Uterus (tissue), 4 donors: ENCODE data around the gene CLDN20. TPM values are rescaled to one million over a fixed set of nuclear protein-coding genes. Genes with fewer than 3 reads are reported as not detected.

Source experiments
- DNase-seq, 2 donors: peaks; one replicate each; pipeline ENCODE4 v3.0.0-alpha.2; 2019 to 2020
- H3K27ac ChIP-seq, 2 donors: fragments of 200-600 bp; sonication (generic); 1 replicate in 1 of 2; 2 replicates in 1 of 2; pipeline ENCODE4 v1.5.1; 2016 to 2018
- H3K27me3 ChIP-seq, 2 donors: fragments of 200-600 bp; sonication (generic); one replicate each; pipeline ENCODE4 v1.5.1; 2018 to 2019; ENCODE audit warnings: control low read depth in 1 of 2
- H3K36me3 ChIP-seq, 2 donors: fragments of 200-600 bp; sonication (generic); one replicate each; pipeline ENCODE4 v1.5.1; 2019; ENCODE audit warnings: control low read depth in 1 of 2
- H3K4me1 ChIP-seq, 2 donors: fragments of 200-600 bp; sonication (generic); one replicate each; pipeline ENCODE4 v1.5.1; 2018 to 2019; ENCODE audit warnings: control low read depth in 1 of 2
- H3K4me3 ChIP-seq, 2 donors: fragments of 200-600 bp; sonication (generic); 1 replicate in 1 of 2; 2 replicates in 1 of 2; pipeline ENCODE4 v1.5.1; 2018 to 2019; ENCODE audit warnings: mild to moderate bottlenecking in 1 of 2
- H3K9me3 ChIP-seq, 2 donors: fragments of 200-600 bp; sonication (generic); one replicate each; pipeline ENCODE4 v1.5.1; 2019; ENCODE audit warnings: control low read depth in 1 of 2
- CTCF ChIP-seq, 4 experiments: fragments of 200-600 bp in 2 of 4; fragments of 450-650 bp in 2 of 4; sonication (generic) in 2 of 4; IDR thresholded peaks; one replicate each; pipeline ENCODE4 v1.5.1; 2016 to 2019; ENCODE audit warnings: antibody characterized with exemption in 4 of 4, mild to moderate bottlenecking in 2 of 4, moderate library complexity in 1 of 4
- POLR2A ChIP-seq, 2 donors: fragments of 450-650 bp; IDR thresholded peaks; one replicate each; pipeline ENCODE4 v1.6.1; 2016; ENCODE audit warnings: antibody characterized with exemption in 2 of 2, mild to moderate bottlenecking in 1 of 2, moderate library complexity in 1 of 2
- intact Hi-C: fragments of 100-400 bp; cut with DNase I; formaldehyde crosslinking; loops from one replicate; pipeline ENCODE4 v1.15.1; 2023; ENCODE audit warnings: low total_unique reads
- total RNA-seq, 4 donors: library from RNA; depleted of rRNA in 3 of 4; stranded (reverse); fragments of >200 nt in 3 of 4; gene quantifications; one replicate each; pipeline versions ENCODE4 v1.1.0 to v1.2.4, GENCODE V29; 2014 to 2023
- donor health status: DM: yes; HTN: yes; CAD: no.

The CLDN20 gene
- total RNA-seq, 4 donors from 2014 or later, result 1.5 TPM; not detected in 3

- H3K27me3 ChIP-seq, result no peaks in the 10 kb centered on the region
- DNase-seq, result no peak
- no peaks in the 10 kb centered on the region for H3K9me3 ChIP-seq
- no peaks in the 10 kb centered on the region for H3K4me1 ChIP-seq
- no peak for TF ChIP-seq CTCF (IDR thresholded peaks at IDR 0.05)
- TF ChIP-seq POLR2A (IDR thresholded peaks at IDR 0.05), result no peak
- no peaks in the 10 kb centered on the region for H3K36me3 ChIP-seq
- intact Hi-C loops, result no loop called here
- H3K27ac ChIP-seq, result no peak overlapping the region
- H3K4me3 ChIP-seq, result no peak overlapping the region
Observed at GRCh38 chr6:155257796-155258195, 6.0 kb upstream of the CLDN20 start.

GRCh38 chr6:155259204-155259603 is 4.6 kb upstream of the CLDN20 start:
- no peak overlapping the region for H3K27ac ChIP-seq
- intact Hi-C loops, result no loop called here
- no peaks in the 10 kb centered on the region for H3K27me3 ChIP-seq
- no peak for DNase-seq
- H3K4me3 ChIP-seq, result no peak overlapping the region
- no peaks in the 10 kb centered on the region for H3K36me3 ChIP-seq
- TF ChIP-seq POLR2A (IDR thresholded peaks at IDR 0.05) (no peak), CTCF (IDR thresholded peaks at IDR 0.05) (no peak)
- no peaks in the 10 kb centered on the region for H3K9me3 ChIP-seq
- H3K4me1 ChIP-seq, result no peaks in the 10 kb centered on the region

GRCh38 chr6:155259897-155260296 is 3.9 kb upstream of the CLDN20 start:
- no peaks in the 10 kb centered on the region for H3K27me3 ChIP-seq
- no peak for TF ChIP-seq POLR2A (IDR thresholded peaks at IDR 0.05)
- intact Hi-C loops, result no loop called here
- no peak for DNase-seq
- no peak overlapping the region for H3K27ac ChIP-seq
- no peaks in the 10 kb centered on the region for H3K9me3 ChIP-seq
- H3K4me3 ChIP-seq, result no peak overlapping the region
- H3K4me1 ChIP-seq, result no peaks in the 10 kb centered on the region
- no peaks in the 10 kb centered on the region for H3K36me3 ChIP-seq

- H3K27ac ChIP-seq, result no peak overlapping the region
- no peak for DNase-seq
- intact Hi-C loops, result no loop called here
- H3K4me1 ChIP-seq, result no peaks in the 10 kb centered on the region
- H3K36me3 ChIP-seq, result no peaks in the 10 kb centered on the region
- H3K4me3 ChIP-seq, result no peak overlapping the region
- no peaks in the 10 kb centered on the region for H3K27me3 ChIP-seq
- TF ChIP-seq CTCF (IDR thresholded peaks at IDR 0.05), result no peak
- no peak for TF ChIP-seq POLR2A (IDR thresholded peaks at IDR 0.05)
- no peaks in the 10 kb centered on the region for H3K9me3 ChIP-seq
Observed at GRCh38 chr6:155260686-155261085, 3.1 kb upstream of the CLDN20 start.

- Histone ChIP-seq H3K27ac (no peak overlapping the region), H3K4me1 (no peaks in the 10 kb centered on the region), H3K4me3 (no peak overlapping the region), H3K9me3 (no peaks in the 10 kb centered on the region), H3K36me3 (no peaks in the 10 kb centered on the region), H3K27me3 (no peaks in the 10 kb centered on the region)
- no peak for TF ChIP-seq POLR2A (IDR thresholded peaks at IDR 0.05)
- TF ChIP-seq CTCF (IDR thresholded peaks at IDR 0.05), result no peak
- intact Hi-C loops, result no loop called here
- DNase-seq, result no peak
Observed at GRCh38 chr6:155261111-155261900, 2.5 kb upstream of the CLDN20 start.
